DOHH2 (cell line): ENCODE results near the gene TFAP2D.

Experiments
- H3F3A ChIP-seq: fragments of 200-600 bp; sonication (generic), shearing (Covaris generic); 2 replicates; pipeline ENCODE4 v1.6.0; 2016; ENCODE audit warnings: antibody characterized with exemption, mild to moderate bottlenecking; ENCODE audit not compliant: control insufficient read depth, insufficient read depth
- H3K27ac ChIP-seq: fragments of 200-600 bp; sonication (generic); 2 replicates; pipeline ENCODE4 v1.5.1; 2014; ENCODE audit warnings: low read depth, mild to moderate bottlenecking, low read length, moderate library complexity
- H3K27me3 ChIP-seq: fragments of 200-600 bp; sonication (generic); 2 replicates; pipeline ENCODE4 v1.6.1; 2014; ENCODE audit warnings: mild to moderate bottlenecking, low read length, mixed read lengths; ENCODE audit not compliant: control insufficient read depth
- H3K36me3 ChIP-seq: fragments of 200-600 bp; sonication (generic); 2 replicates; pipeline ENCODE4 v1.6.1; 2014; ENCODE audit warnings: mild to moderate bottlenecking, low read length, moderate library complexity, mixed read lengths; ENCODE audit not compliant: control insufficient read depth
- H3K4me1 ChIP-seq: fragments of 200-600 bp; sonication (generic); 2 replicates; pipeline ENCODE4 v1.6.1; 2014; ENCODE audit warnings: mild to moderate bottlenecking, low read length, mixed read lengths; ENCODE audit not compliant: control insufficient read depth
- H3K4me2 ChIP-seq: fragments of 200-600 bp; sonication (generic); 2 replicates; pipeline ENCODE4 v1.6.0; 2014; ENCODE audit warnings: mild to moderate bottlenecking, low read length, moderate library complexity
- H3K4me3 ChIP-seq: fragments of 200-600 bp; sonication (generic); 2 replicates; pipeline ENCODE4 v1.5.1; 2014; ENCODE audit warnings: mild to moderate bottlenecking, low read length, mixed read lengths
- H3K79me2 ChIP-seq: fragments of 200-600 bp; sonication (generic); 2 replicates; pipeline ENCODE4 v1.6.1; 2014; ENCODE audit warnings: mild to moderate bottlenecking, low read length, mixed read lengths; ENCODE audit not compliant: control insufficient read depth
- H3K9me2 ChIP-seq: fragments of 200-600 bp; sonication (generic); replicated peaks from 2 replicates; pipeline ENCODE4 v1.6.1; 2014; ENCODE audit warnings: mild to moderate bottlenecking, low read length, mixed read lengths; ENCODE audit not compliant: control insufficient read depth
- H3K9me3 ChIP-seq: fragments of 200-600 bp; sonication (generic); 2 replicates; pipeline ENCODE4 v1.6.1; 2014; ENCODE audit warnings: antibody characterized with exemption, low read length, mixed read lengths; ENCODE audit not compliant: control insufficient read depth, insufficient read depth
- H4K20me1 ChIP-seq: fragments of 200-600 bp; sonication (generic); 2 replicates; pipeline ENCODE4 v1.6.0; 2014; ENCODE audit warnings: low read depth, mild to moderate bottlenecking, antibody characterized with exemption, low read length, moderate library complexity; ENCODE audit not compliant: control insufficient read depth, insufficient read depth
- CTCF ChIP-seq: fragments of 200-600 bp; sonication (generic); IDR thresholded peaks from one replicate; pipeline ENCODE4 v1.5.1; 2014; ENCODE audit warnings: antibody characterized with exemption, mild to moderate bottlenecking, low read depth, low read length; ENCODE audit not compliant: poor library complexity, severe bottlenecking
- EZH2phosphoT487 ChIP-seq: fragments of 200-600 bp; sonication (generic); IDR thresholded peaks from 2 replicates; pipeline ENCODE4 v1.6.1; 2017; ENCODE audit warnings: borderline replicate concordance, mild to moderate bottlenecking, antibody characterized with exemption, low read length, moderate library complexity, mixed read lengths

The TFAP2D gene

GRCh38 chr6:50713226-50713625, at the start of gene TFAP2D:
Gene TFAP2D (plus strand): TSS chr6:50713526. CDS start chr6:50714056, 530 bp downstream.
- no peaks in the 10 kb centered on the region for H3K9me3 ChIP-seq
- H3K4me2 ChIP-seq = no peak within 1 kb of the TSS
- no peaks in the 10 kb centered on the region for H3K79me2 ChIP-seq
- no peak for TF ChIP-seq EZH2phosphoT487
- no peak for TF ChIP-seq CTCF
- H3K36me3 ChIP-seq = no peaks in the 10 kb centered on the region
- no peaks in the 10 kb centered on the region for H3F3A ChIP-seq
- H3K4me3 ChIP-seq = no peak within 1 kb of the TSS
- no peaks in the 10 kb centered on the region for H3K4me1 ChIP-seq
- H3K9me2 ChIP-seq = no peaks in the 10 kb centered on the region
- H4K20me1 ChIP-seq = no peaks in the 10 kb centered on the region
- no peaks in the 10 kb centered on the region for H3K27me3 ChIP-seq
- no peak within 1 kb of the TSS for H3K27ac ChIP-seq

- no peaks in the 10 kb centered on the region for H3K79me2 ChIP-seq
- no peak for TF ChIP-seq EZH2phosphoT487
- no peak for TF ChIP-seq CTCF
- no peaks in the 10 kb centered on the region for H3F3A ChIP-seq
- no peaks in the 10 kb centered on the region for H3K9me2 ChIP-seq
- H3K4me1 ChIP-seq = no peaks in the 10 kb centered on the region
- H3K27me3 ChIP-seq = no peaks in the 10 kb centered on the region
- H3K9me3 ChIP-seq = no peaks in the 10 kb centered on the region
- no peaks in the 10 kb centered on the region for H3K36me3 ChIP-seq
- H3K4me2 ChIP-seq = no peak overlapping the region
- H4K20me1 ChIP-seq = no peaks in the 10 kb centered on the region
- H3K4me3 ChIP-seq = no peak overlapping the region
- H3K27ac ChIP-seq = no peak overlapping the region
Observed at GRCh38 chr6:50663806-50664205, 49.5 kb upstream of the TFAP2D start.

- no peak overlapping the region for H3K4me2 ChIP-seq
- no peak overlapping the region for H3K4me3 ChIP-seq
- no peaks in the 10 kb centered on the region for H4K20me1 ChIP-seq
- no peaks in the 10 kb centered on the region for H3K27me3 ChIP-seq
- no peaks in the 10 kb centered on the region for H3K9me2 ChIP-seq
- no peaks in the 10 kb centered on the region for H3K4me1 ChIP-seq
- H3K36me3 ChIP-seq = no peaks in the 10 kb centered on the region
- H3K9me3 ChIP-seq = no peaks in the 10 kb centered on the region
- no peaks in the 10 kb centered on the region for H3K79me2 ChIP-seq
- no peaks in the 10 kb centered on the region for H3F3A ChIP-seq
- no peak overlapping the region for H3K27ac ChIP-seq
- TF ChIP-seq EZH2phosphoT487 (no peak), CTCF (no peak)
Observed at GRCh38 chr6:50666089-50666488, 47.2 kb upstream of the TFAP2D start.
